HG02678 (cell line): ENCODE data around the gene CMTM6.
"Not testable (repeated sequence)": the region's sequence is repeated elsewhere in the genome, so short reads cannot be mapped to it uniquely, and the experiment has no call there.

ENCODE experiments used
- ATAC-seq: cut with Tn5 transposase; IDR thresholded peaks from one replicate; pipeline ENCODE4 v1.9.1; 2021; ENCODE audit warnings: mild to moderate bottlenecking, moderate library complexity; ENCODE audit not compliant: unreplicated experiment

CMTM6 gene

GRCh38 chr3:32502118-32502945 lies at the start of gene CMTM6:
Gene CMTM6 (minus strand): TSS chr3:32502852. CDS start chr3:32502745, 107 bp downstream.
- ATAC-seq, result peak; percentile 74

GRCh38 chr3:32552013-32552412 lies 49.4 kb upstream of the CMTM6 start:
- ATAC-seq, result no peak

DNA sequence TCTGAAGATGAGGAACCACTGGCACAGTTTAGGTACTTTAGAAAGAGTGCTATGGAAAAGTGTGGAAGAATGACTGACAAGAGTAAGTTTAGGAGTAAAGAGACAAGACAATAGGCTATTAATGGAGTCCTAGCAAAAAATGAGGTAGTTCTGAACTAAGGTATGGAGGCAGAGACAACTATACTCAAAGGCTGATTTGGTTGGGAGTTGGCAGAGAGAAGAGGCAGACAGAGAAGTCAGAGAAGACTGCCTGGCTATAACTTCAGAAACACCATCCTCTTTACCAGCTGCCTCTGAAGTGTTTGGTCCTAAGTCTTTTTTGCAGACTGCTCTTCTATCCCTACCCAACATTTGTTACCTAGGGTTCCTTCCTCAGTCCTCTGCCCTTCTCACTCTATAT lies 48.8 kb upstream of the CMTM6 start:
- ATAC-seq, result peak; percentile 31

DNA sequence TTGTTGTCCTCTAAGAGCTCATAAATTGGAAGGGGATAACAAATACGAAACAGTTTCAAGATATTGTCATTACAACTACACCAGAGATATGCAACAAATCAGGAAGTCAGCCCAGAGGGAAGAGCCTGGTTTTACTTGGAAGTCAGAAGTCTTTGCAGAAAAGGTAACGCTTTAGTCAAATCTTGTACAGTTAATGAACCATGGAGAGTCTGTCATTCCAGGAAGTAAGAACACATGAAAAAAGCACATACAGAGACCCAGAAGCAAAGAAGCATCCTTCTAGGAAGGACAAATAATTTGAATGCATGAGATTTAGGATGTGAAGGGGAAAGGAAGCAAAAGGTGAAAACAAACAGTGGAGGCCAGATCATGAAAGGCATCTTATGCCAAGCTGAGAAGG lies 48.4 kb upstream of the CMTM6 start:
- ATAC-seq, result peak; percentile 50

GRCh38 chr3:32545305-32545704 lies 42.7 kb upstream of the CMTM6 start:
- ATAC-seq, result no peak

GRCh38 chr3:32544894-32545293 lies 42.2 kb upstream of the CMTM6 start:
- no peak for ATAC-seq

DNA sequence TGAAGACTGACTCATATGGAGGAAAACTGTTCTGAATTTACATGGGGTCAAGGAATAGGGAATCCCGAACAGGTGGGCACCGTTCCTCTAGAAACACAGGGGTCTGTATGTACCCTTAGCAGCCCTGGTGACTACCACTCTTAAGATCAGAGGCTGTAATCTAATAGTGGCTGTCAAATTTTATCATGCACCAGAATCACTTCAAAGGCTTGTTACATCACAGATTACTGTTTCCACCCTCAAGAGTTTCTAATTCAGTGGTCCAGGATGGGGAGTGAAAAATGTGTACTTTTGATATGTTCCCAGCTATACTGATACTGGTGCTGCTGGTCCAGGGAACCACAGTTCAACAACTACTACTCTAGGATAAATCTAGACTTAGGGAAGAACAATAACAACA lies 40.2 kb upstream of the CMTM6 start:
- ATAC-seq, result no peak

DNA sequence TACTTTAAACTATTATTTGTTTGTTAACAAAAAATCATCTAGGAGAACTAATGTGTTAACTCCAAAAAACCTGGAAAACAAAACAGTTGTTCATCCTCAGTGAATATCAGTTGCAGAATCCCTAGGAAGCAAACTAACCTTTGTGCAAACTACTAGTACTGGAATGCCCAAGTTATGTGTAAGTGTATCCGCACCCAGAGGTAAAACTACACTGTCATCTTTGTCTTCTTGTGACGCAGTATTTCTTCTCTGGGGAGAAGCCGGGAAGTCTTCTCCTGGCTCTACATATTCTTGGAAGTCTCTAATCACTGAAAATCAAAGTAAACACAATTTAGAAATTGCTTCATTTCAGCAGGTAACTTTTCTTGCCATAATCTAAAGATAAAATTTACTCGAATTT lies 38.2 kb upstream of the CMTM6 start:
- no peak for ATAC-seq

DNA sequence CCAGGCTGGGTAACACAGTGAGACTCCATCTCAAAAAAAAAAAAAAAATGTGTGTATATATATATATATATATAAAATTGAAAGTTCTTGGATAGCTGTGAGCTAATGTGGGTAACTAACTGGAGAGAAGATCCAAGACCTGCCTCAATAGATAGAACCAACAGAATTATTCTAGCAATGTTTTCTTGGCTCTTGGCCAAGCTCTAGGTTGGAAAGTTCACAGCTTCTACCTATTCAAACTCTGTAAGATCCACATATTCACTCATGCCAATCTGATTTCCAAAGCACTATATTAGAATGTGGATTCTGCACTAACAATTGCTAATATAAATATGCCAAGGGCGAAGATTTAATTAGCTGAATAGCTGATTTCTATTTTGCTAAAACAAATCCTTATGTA lies 29.8 kb upstream of the CMTM6 start:
- no peak for ATAC-seq

GRCh38 chr3:32531010-32531647 lies 28.5 kb upstream of the CMTM6 start:
- no peak for ATAC-seq

DNA sequence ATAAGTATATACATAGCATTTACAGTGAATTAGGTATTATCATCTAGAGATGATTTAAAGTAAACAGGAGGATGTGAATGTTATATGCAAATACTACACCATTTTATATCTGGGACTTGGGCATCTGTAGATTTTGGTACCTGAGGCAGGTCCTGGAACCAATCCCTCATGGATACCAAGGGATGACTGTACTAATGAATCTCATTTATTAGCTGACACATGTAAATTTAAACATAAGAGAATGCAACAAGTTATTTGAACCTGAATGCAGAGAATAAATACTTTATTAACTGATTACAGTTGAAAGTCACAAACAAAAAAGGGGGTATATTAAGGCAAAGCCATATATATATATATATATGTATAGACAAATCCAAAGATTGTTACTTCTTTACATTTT lies 23.1 kb upstream of the CMTM6 start:
- no peak for ATAC-seq

- no peak for ATAC-seq
Observed at GRCh38 chr3:32522682-32523081, 20.0 kb upstream of the CMTM6 start.

DNA sequence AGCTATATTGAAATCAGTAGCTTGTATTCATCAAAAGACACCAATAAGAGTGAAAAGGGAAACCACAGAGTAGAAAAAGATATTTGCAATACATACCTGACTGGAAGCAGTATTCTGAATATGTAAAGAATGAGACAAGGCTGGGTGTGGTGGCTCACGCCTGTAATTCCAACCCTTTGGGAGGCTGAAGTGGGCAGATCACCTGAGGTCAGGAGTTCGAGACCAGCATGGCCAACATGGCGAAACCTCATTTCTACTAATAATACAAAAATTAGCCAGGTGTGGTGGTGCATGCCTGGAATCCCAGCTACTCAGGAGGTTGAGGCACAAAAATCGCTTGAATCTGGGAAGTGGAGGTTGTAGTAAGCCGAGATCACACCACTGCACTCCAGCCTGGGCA lies 16.3 kb upstream of the CMTM6 start:
- not testable (repeated sequence) for ATAC-seq

- ATAC-seq, result peak; percentile 23
Observed at GRCh38 chr3:32516751-32517150, 14.1 kb upstream of the CMTM6 start.

- ATAC-seq, result no peak
Observed at GRCh38 chr3:32511005-32511404, 8.4 kb upstream of the CMTM6 start.

DNA sequence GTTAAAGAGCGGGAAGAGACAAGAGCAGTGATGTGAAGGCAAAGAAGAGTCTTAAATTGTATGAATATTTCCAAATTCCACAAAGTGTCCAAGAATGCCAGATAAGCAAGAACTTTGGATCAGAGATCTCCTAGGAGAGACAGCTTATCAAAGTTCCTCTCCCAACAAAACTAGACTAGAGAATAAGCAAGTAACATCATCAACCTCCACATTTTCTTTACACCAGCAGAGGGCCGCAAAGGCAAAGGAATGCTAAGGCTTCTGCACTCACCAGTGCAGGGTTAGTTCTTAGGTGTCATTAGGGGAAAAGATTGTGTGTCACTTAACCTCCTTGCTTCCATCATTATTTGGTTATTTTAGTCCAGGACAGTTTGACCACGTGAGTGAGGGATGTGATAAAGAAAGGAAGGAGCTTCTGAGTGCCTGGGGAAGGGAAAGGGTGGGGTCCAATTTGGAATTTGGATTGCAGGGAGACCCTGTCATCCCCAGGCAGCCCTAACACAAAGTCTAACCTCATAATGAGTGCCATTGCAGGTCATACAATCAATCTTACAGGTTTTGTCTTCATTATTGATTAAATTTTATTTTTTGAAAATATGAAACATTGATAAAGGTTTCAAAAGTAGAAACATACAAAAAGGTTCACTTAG lies 7.5 kb upstream of the CMTM6 start:
- ATAC-seq, result peak; percentile 77

GRCh38 chr3:32508711-32509110 lies 6.1 kb upstream of the CMTM6 start:
- ATAC-seq, result no peak

- ATAC-seq, result no peak
Observed at GRCh38 chr3:32506466-32506865, 3.8 kb upstream of the CMTM6 start.

GRCh38 chr3:32502946-32503286 lies 264 bp upstream of the CMTM6 start:
- peak; percentile 17 for ATAC-seq

DNA sequence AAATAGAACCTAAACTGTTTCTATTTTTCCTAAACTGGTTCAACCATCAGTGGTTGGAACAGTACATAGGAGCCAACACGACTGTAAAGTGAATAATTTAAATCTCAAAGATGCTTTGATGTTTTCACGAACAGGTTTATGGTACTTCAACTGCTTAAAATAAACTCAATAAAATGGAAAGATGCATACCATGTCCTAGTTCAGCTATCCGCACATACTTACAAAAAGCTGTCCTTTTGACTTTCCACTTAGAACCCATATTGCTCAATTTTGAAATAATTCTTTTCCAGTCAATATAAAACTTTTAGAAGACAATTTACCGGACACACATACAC lies 902 bp downstream of the CMTM6 start:
- ATAC-seq, result no peak

DNA sequence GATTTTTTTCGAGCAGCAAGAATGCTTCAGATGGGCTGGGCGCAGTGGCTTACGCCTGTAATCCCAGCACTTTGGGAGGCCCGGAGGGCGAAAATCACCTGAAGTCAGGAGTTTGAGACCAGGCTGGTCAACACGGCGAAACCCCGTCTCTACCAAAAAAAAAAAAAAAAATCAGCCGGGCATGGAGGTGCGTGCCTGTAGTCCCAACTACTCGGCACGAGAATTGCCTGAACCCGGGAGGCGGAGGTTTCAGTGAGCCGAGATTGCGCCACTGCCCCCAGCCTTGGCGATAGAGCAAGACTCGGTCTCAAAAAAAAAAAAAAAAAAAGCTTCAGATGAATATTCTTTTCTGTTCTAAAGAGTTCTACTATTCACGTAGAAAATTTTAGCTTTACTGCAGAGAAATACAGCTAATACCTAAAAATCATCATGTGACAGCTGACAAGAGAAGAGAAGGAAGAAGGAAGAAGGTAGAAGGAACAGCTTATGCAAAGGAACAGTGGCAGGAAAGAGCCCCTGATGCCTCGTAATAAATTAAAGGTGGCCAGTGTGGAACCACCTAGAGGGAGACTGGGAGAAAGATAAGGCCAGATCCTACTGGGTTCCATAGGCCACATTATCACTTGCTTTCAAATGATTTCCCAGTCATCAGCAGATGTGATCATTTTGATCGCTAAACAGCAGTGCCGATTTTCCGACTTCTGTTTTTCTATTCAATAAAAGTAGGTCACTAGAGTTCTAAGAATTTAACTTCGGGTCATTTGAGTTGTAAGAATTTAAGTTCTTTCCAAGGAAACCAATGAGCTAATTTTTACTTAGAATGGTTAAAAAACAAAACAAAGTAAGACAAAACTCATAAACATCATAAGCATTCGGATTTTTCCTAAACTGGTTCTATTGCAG lies 1.5 kb downstream of the CMTM6 start:
- no peak for ATAC-seq
